Measurements from ENCODE around the gene SLC35E4.

Gene SLC35E4

DNA sequence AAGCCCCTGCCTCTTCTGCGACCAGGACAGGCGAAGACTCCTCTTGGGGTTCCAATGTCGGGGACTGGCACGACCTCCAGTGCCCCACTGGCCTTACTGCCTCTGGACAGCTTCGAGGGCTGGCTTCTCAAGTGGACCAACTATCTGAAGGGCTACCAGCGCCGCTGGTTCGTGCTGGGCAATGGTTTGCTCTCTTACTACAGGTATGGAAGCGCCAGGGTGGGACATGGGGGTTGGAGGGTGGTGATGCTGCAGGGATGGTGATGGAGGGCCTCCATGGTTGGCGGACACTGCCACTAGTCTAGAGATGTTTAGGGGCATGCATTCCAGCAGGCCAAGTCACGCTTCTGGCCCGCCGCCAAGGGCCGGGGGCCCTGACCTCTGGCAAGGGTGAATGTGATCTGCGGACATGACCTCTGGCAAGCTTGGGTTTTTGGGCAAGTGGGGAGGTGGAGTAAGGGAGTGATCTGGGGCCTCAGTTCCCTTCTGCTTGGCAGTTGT is 59.8 kb downstream of the SLC35E4 start:
- DNase-seq: no peak

DNA sequence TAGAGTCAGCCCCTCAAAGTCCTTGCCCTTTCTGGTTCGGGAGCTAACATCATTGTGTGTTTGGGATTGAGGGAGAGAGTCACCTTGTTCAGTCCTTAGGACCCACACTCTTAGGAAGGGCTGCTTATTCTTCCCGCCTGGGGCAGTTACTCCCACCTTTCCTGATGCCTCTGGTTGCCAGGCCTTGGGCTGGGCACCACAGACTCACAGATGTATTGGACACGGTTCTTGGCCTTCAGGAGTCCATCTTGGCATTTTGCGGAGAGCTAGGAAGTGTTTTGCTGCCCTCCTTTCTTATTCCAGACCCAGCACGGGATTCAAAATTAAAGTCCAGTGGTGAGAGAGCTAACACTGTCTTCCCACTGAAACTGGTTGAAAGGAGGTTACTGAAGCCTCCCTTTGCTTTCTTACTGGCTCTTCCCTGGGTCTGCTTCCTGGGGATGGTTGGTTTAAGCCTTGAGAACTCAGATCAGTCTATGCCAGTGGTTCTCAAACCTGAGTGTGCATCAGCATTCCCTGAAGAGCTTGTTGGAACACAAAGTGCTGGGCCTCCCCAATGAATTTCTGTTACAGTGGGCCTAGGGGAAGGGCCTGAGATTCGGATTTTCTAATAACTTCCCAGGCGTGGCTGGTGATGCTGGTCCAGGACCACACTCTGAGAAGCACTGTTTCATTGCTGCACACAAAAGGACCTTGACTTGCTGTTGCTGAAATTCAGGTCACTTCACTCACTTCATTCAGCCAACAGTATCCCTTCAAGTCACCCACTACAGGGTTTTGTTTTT is 60.5 kb downstream of the SLC35E4 start:
- no peak for DNase-seq
